ENCODE measurements around the gene PDZRN3. TPM values are rescaled to one million over a fixed set of nuclear protein-coding genes. Genes with fewer than 3 reads are reported as not detected.

The PDZRN3 gene
- total RNA-seq, 1 donor from 2014 or later = 58.6 TPM

GRCh38 chr3:73484656-73485248, 140.0 kb downstream of the PDZRN3 start:
- no peak overlapping the region for H3K4me3 Mint-ChIP-seq
- peaks cover 55% of the 10 kb centered on the region for H3K4me1 Mint-ChIP-seq (ENCODE audit: unreplicated experiment)
- TF ChIP-seq CTCF (conservative IDR thresholded peaks at IDR 0.05) = no peak
- peaks cover 8% of the 10 kb centered on the region for H3K27me3 Mint-ChIP-seq
- H3K27ac Mint-ChIP-seq = no peak overlapping the region
- H3K36me3 Mint-ChIP-seq = peaks cover 5% of the 10 kb centered on the region
- no peaks in the 10 kb centered on the region for H3K9me3 Mint-ChIP-seq
- DNase-seq (ENCODE audit: extremely low spot score, unreplicated experiment) = no peak

GRCh38 chr3:73481888-73482287, 142.9 kb downstream of the PDZRN3 start:
- H3K27me3 Mint-ChIP-seq = peaks cover 8% of the 10 kb centered on the region
- peaks cover 5% of the 10 kb centered on the region for H3K9me3 Mint-ChIP-seq
- DNase-seq (ENCODE audit: extremely low spot score, unreplicated experiment) = no peak
- H3K36me3 Mint-ChIP-seq = peaks cover 10% of the 10 kb centered on the region
- no peak for TF ChIP-seq CTCF (conservative IDR thresholded peaks at IDR 0.05)
- H3K4me3 Mint-ChIP-seq = no peak overlapping the region
- H3K4me1 Mint-ChIP-seq (ENCODE audit: unreplicated experiment) = peaks cover 52% of the 10 kb centered on the region
- no peak overlapping the region for H3K27ac Mint-ChIP-seq

- peaks cover 8% of the 10 kb centered on the region for H3K27me3 Mint-ChIP-seq
- no peak overlapping the region for H3K4me3 Mint-ChIP-seq
- H3K9me3 Mint-ChIP-seq = peaks cover 5% of the 10 kb centered on the region
- no peak overlapping the region for H3K27ac Mint-ChIP-seq
- peaks cover 13% of the 10 kb centered on the region for H3K36me3 Mint-ChIP-seq
- H3K4me1 Mint-ChIP-seq (ENCODE audit: unreplicated experiment) = peaks cover 50% of the 10 kb centered on the region
- no peak for TF ChIP-seq CTCF (conservative IDR thresholded peaks at IDR 0.05)
- DNase-seq (ENCODE audit: extremely low spot score, unreplicated experiment) = no peak
These were observed 144.5 kb downstream of the PDZRN3 start for GRCh38 chr3:73480187-73480672.

GRCh38 chr3:73479325-73479724, 145.4 kb downstream of the PDZRN3 start:
- H3K9me3 Mint-ChIP-seq = peaks cover 5% of the 10 kb centered on the region
- peaks cover 8% of the 10 kb centered on the region for H3K27me3 Mint-ChIP-seq
- peaks cover 53% of the 10 kb centered on the region for H3K4me1 Mint-ChIP-seq (ENCODE audit: unreplicated experiment)
- H3K36me3 Mint-ChIP-seq = peaks cover 13% of the 10 kb centered on the region
- no peak for DNase-seq (ENCODE audit: extremely low spot score, unreplicated experiment)
- H3K4me3 Mint-ChIP-seq = no peak overlapping the region
- no peak for TF ChIP-seq CTCF (conservative IDR thresholded peaks at IDR 0.05)
- no peak overlapping the region for H3K27ac Mint-ChIP-seq

GRCh38 chr3:73478858-73479257, 145.9 kb downstream of the PDZRN3 start:
- no peak overlapping the region for H3K27ac Mint-ChIP-seq
- H3K4me3 Mint-ChIP-seq = no peak overlapping the region
- H3K36me3 Mint-ChIP-seq = peaks cover 13% of the 10 kb centered on the region
- no peak for DNase-seq (ENCODE audit: extremely low spot score, unreplicated experiment)
- no peak for TF ChIP-seq CTCF (conservative IDR thresholded peaks at IDR 0.05)
- H3K9me3 Mint-ChIP-seq = peaks cover 5% of the 10 kb centered on the region
- H3K27me3 Mint-ChIP-seq = peaks cover 4% of the 10 kb centered on the region
- H3K4me1 Mint-ChIP-seq (ENCODE audit: unreplicated experiment) = peaks cover 53% of the 10 kb centered on the region
